22Rv1 (cell line): ENCODE results near the gene PCED1B.
A peak's percentile ranks its signal among the peaks of the same experiment; 100 is the strongest.

ENCODE experiments used
- H3K27ac ChIP-seq: fragments of 450-650 bp; 2 replicates; pipeline ENCODE4 v1.5.1; 2017
- CTCF ChIP-seq: fragments of 450-650 bp; IDR thresholded peaks from 2 replicates; pipeline ENCODE4 v1.5.1; 2017; ENCODE audit warnings: mild to moderate bottlenecking
- ZFX ChIP-seq: fragments of 450-650 bp; IDR thresholded peaks from 2 replicates; pipeline ENCODE4 v1.6.1; 2017; ENCODE audit warnings: antibody characterized with exemption, borderline replicate concordance

The PCED1B gene

GRCh38 chr12:47068539-47068938 lies 10.9 kb upstream of the PCED1B start:
- no peak overlapping the region for H3K27ac ChIP-seq
- no peak for TF ChIP-seq ZFX
- no peak for TF ChIP-seq CTCF

GRCh38 chr12:47070310-47070709 lies 9.1 kb upstream of the PCED1B start:
- peak overlapping the region; percentile 63 for H3K27ac ChIP-seq
- TF ChIP-seq ZFX (no peak), CTCF (no peak)

GRCh38 chr12:47071241-47071852 lies 8.1 kb upstream of the PCED1B start:
- TF ChIP-seq CTCF (peak; percentile 93), ZFX (no peak)
- peak overlapping the region; percentile 63 for H3K27ac ChIP-seq

- no peak for TF ChIP-seq CTCF
- TF ChIP-seq ZFX = no peak
- H3K27ac ChIP-seq = no peak overlapping the region
Measured at GRCh38 chr12:47073951-47074350, 5.5 kb upstream of the PCED1B start.

GRCh38 chr12:47074757-47075156 lies 4.7 kb upstream of the PCED1B start:
- TF ChIP-seq CTCF (no peak), ZFX (no peak)
- H3K27ac ChIP-seq = no peak overlapping the region

- TF ChIP-seq ZFX (no peak), CTCF (no peak)
- no peak overlapping the region for H3K27ac ChIP-seq
Measured at GRCh38 chr12:47075192-47076084, 4.0 kb upstream of the PCED1B start.

GRCh38 chr12:47077206-47078085 lies 2.0 kb upstream of the PCED1B start:
- H3K27ac ChIP-seq = no peak overlapping the region
- TF ChIP-seq ZFX (no peak), CTCF (no peak)
